Right kidney (tissue), 1 donor: ENCODE data around the gene RNF113A.
"Not testable (repeated sequence)": the region's sequence is repeated elsewhere in the genome, so short reads cannot be mapped to it uniquely, and the experiment has no call there.

Experiments used
- DNase-seq: peaks from one replicate; pipeline ENCODE4 v3.0.0-alpha.2; 2016

The RNF113A gene

DNA sequence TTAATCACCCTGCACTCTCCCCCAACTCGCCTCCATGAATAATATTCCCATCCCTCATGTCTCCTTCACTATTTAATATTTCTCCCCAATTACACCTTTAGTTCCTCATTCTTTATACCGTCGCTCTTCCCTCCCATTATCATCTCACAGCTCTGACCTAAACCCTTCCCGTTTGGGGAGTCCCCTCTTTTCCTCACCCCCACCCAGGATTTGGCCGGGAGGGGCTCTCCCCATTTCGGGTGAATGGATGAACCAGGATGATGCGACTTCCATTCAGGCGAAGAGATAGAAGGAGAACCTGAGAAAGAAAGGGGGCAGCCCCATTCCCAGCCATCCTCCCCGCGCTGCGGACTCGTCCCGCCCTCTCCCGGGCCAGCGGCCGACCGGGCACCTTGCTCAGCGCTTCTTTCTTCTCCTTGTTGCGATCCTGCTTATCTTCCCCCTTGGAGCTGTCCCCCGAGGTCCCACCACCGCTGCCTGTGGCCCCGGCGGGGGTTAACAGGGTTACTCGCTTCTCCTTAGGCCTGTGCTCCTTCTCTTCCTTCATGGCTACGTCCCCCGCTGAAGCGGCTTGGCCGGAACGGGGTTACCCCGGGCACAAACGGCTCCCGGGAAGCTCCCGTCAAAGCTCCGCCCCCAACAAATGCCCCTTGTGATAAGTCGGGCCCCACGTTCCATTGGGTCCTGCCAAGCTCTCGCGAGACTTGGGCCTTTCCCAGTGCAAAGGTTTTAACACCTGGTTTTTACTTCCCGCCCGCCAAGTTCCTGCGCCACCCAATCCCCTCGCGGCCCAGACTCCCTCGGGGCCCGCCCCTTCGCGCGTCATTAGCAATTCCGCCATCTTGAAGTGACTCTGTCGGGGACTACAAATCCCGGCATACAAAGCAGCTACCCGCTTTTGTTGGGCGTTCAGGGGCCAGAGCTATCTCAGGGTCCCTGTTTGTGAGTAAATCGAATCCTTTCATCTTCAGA, 18.9 kb downstream of the RNF113A start, which contains the start of gene UPF3B:
Gene UPF3B (minus strand): TSS at position 582 of the 972 bp plus-strand sequence. CDS start 35 bp downstream, at position 547.
- DNase-seq: peak; percentile 79

DNA sequence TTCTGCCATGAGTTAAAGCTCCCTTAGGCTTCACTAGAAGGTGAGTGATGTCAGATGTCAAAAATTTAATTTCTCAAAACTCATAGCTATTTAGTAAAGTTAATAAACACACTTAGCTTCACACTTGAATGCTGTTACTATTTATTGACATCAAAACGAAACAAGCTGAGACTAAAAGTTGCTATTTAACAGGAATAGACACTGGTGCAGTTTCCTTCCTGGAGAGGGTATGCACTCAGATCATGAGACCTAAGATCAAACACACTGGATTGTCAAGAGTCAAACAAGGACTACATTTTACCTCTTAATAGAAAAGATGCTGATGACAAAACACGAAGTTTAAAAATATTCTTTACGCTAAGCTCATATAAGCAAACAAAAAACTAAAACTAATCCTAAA, 37.6 kb downstream of the RNF113A start:
- no peak for DNase-seq

- no peak for DNase-seq
These were observed 43.1 kb downstream of the RNF113A start for GRCh38 chrX:119828446-119828845.

- no peak for DNase-seq
These were observed 45.1 kb downstream of the RNF113A start for GRCh38 chrX:119826399-119826959.

GRCh38 chrX:119824221-119824620, 47.3 kb downstream of the RNF113A start:
- not testable (repeated sequence) for DNase-seq

GRCh38 chrX:119821703-119822102, 49.8 kb downstream of the RNF113A start:
- DNase-seq: not testable (repeated sequence)
